HEK293 (cell line): ENCODE data around the gene CKB.
"Not testable (repeated sequence)": the region's sequence is repeated elsewhere in the genome, so short reads cannot be mapped to it uniquely, and the experiment has no call there.

Experiments
- CTCF ChIA-PET: fragments of 350-600 bp; formaldehyde crosslinking; extraction: SDS; loops from one replicate; lab custom pipeline; 2021; ENCODE audit warnings: antibody characterized with exemption; lab: Yijun Ruan, JAX
- POLR2A ChIA-PET: fragments of 300-600 bp; formaldehyde crosslinking; extraction: SDS; loops from one replicate; lab custom pipeline; 2020; ENCODE audit warnings: antibody characterized with exemption, inconsistent platforms; lab: Yijun Ruan, JAX
- H3K27ac ChIP-seq: fragments of 200-500 bp; sonication (Bioruptor generic); 2 replicates; pipeline ENCODE4 v1.5.1; 2014; ENCODE audit warnings: low read depth, low read length, control low read depth, inconsistent platforms; ENCODE audit errors: extremely low read depth
- H3K36me3 ChIP-seq, 2 experiments: fragments of 200-500 bp in 1 of 2; sonication (Bioruptor generic) in 1 of 2; 1 replicate in 1 of 2; 2 replicates in 1 of 2; pipeline ENCODE4 v1.5.1; 2014 to 2017; ENCODE audit warnings: inconsistent platforms in 2 of 2, low read length in 2 of 2; ENCODE audit not compliant: control insufficient read depth in 2 of 2, insufficient read depth in 1 of 2
- H3K4me1 ChIP-seq: fragments of 200-500 bp; sonication (Bioruptor generic); 2 replicates; pipeline ENCODE4 v1.5.1; 2014; ENCODE audit warnings: mild to moderate bottlenecking, low read length, inconsistent platforms; ENCODE audit not compliant: control insufficient read depth, insufficient read depth
- H3K4me3 ChIP-seq: 2 replicates; pipeline ENCODE4 v1.5.1; 2011; ENCODE audit warnings: low read depth, mild to moderate bottlenecking, control low read depth, low read length, moderate library complexity
- H3K9me3 ChIP-seq: fragments of 200-500 bp; sonication (Bioruptor generic); 2 replicates; pipeline ENCODE4 v1.5.1; 2014; ENCODE audit warnings: low read depth, low read length, inconsistent platforms; ENCODE audit not compliant: control insufficient read depth, insufficient read depth
- FEZF1 ChIP-seq: fragments of 450-650 bp; formaldehyde crosslinking; IDR thresholded peaks from 2 replicates; pipeline ENCODE4 v1.5.1; 2016; ENCODE audit warnings: missing biosample characterization, missing genetic modification characterization
- GLIS2 ChIP-seq: fragments of 450-650 bp; formaldehyde crosslinking; IDR thresholded peaks from 2 replicates; pipeline ENCODE4 v1.5.1; 2016; ENCODE audit warnings: missing biosample characterization, missing genetic modification characterization
- HIC1 ChIP-seq: fragments of 450-650 bp; formaldehyde crosslinking; IDR thresholded peaks from 2 replicates; pipeline ENCODE4 v1.5.1; 2016; ENCODE audit warnings: missing biosample characterization, missing genetic modification characterization
- HOXC10 ChIP-seq: sonication (generic); formaldehyde crosslinking; IDR thresholded peaks from 2 replicates; pipeline ENCODE4 v1.8.1; 2023; ENCODE audit warnings: mild to moderate bottlenecking, missing genetic modification reagents
- PRDM1 ChIP-seq: fragments of 450-650 bp; formaldehyde crosslinking; IDR thresholded peaks from 2 replicates; pipeline ENCODE4; 2016; ENCODE audit warnings: missing biosample characterization, missing genetic modification characterization
- RBAK ChIP-seq: fragments of 450-650 bp; formaldehyde crosslinking; IDR thresholded peaks from 2 replicates; pipeline ENCODE4 v1.5.1; 2016; ENCODE audit warnings: missing biosample characterization, missing genetic modification characterization
- WT1 ChIP-seq: fragments of 450-650 bp; formaldehyde crosslinking; IDR thresholded peaks from 2 replicates; pipeline ENCODE4 v1.5.1; 2016; ENCODE audit warnings: missing biosample characterization, missing genetic modification characterization
- YY1 ChIP-seq: fragments of 450-650 bp; formaldehyde crosslinking; IDR thresholded peaks from 2 replicates; pipeline ENCODE4 v1.5.1; 2018; ENCODE audit warnings: missing biosample characterization, missing genetic modification characterization
- ZBTB17 ChIP-seq: fragments of 450-650 bp; formaldehyde crosslinking; IDR thresholded peaks from 2 replicates; pipeline ENCODE4 v1.5.1; 2016; ENCODE audit warnings: missing biosample characterization, missing genetic modification characterization
- ZBTB20 ChIP-seq: fragments of 450-650 bp; formaldehyde crosslinking; IDR thresholded peaks from 2 replicates; pipeline ENCODE4 v1.5.1; 2016; ENCODE audit warnings: missing biosample characterization, missing genetic modification characterization
- ZBTB49 ChIP-seq: fragments of 450-650 bp; formaldehyde crosslinking; IDR thresholded peaks from 2 replicates; pipeline ENCODE4 v1.5.1; 2016; ENCODE audit warnings: missing biosample characterization, missing genetic modification characterization, low read depth
- ZNF121 ChIP-seq: fragments of 450-650 bp; formaldehyde crosslinking; IDR thresholded peaks from 2 replicates; pipeline ENCODE4 v1.5.1; 2016; ENCODE audit warnings: missing biosample characterization, missing genetic modification characterization
- ZNF133 ChIP-seq: fragments of 450-650 bp; formaldehyde crosslinking; IDR thresholded peaks from 2 replicates; pipeline ENCODE4 v1.5.1; 2016; ENCODE audit warnings: missing biosample characterization, missing genetic modification characterization
- ZNF16 ChIP-seq: fragments of 450-650 bp; formaldehyde crosslinking; IDR thresholded peaks from 2 replicates; pipeline ENCODE4 v1.5.1; 2016; ENCODE audit warnings: low read depth, missing biosample characterization, missing genetic modification characterization
- ZNF2 ChIP-seq: fragments of 450-650 bp; formaldehyde crosslinking; IDR thresholded peaks from 2 replicates; pipeline ENCODE4 v1.5.1; 2016; ENCODE audit warnings: missing biosample characterization, missing genetic modification characterization
- ZNF366 ChIP-seq: fragments of 450-650 bp; formaldehyde crosslinking; conservative IDR thresholded peaks from 2 replicates; pipeline ENCODE4 v1.5.1; 2016; ENCODE audit warnings: missing biosample characterization, missing genetic modification characterization
- ZNF433 ChIP-seq: fragments of 450-650 bp; formaldehyde crosslinking; IDR thresholded peaks from 2 replicates; pipeline ENCODE4 v1.5.1; 2016; ENCODE audit warnings: missing biosample characterization, missing genetic modification characterization, low read depth
- ZNF600 ChIP-seq: fragments of 450-650 bp; formaldehyde crosslinking; IDR thresholded peaks from 2 replicates; pipeline ENCODE4 v1.5.1; 2016; ENCODE audit warnings: missing biosample characterization, missing genetic modification characterization
- ZNF645 ChIP-seq: fragments of 450-650 bp; formaldehyde crosslinking; IDR thresholded peaks from 2 replicates; pipeline ENCODE4; 2016; ENCODE audit warnings: missing biosample characterization, missing genetic modification characterization
- ZNF677 ChIP-seq: fragments of 450-650 bp; IDR thresholded peaks from 2 replicates; pipeline ENCODE4 v1.5.0; 2018; ENCODE audit warnings: missing biosample characterization, mild to moderate bottlenecking, missing genetic modification characterization, moderate library complexity
- ZNF692 ChIP-seq: fragments of 450-650 bp; formaldehyde crosslinking; IDR thresholded peaks from 2 replicates; pipeline ENCODE4 v1.5.1; 2016; ENCODE audit warnings: missing biosample characterization, missing genetic modification characterization
- ZNF768 ChIP-seq: fragments of 450-650 bp; formaldehyde crosslinking; IDR thresholded peaks from 2 replicates; pipeline ENCODE4 v1.5.1; 2018; ENCODE audit warnings: missing biosample characterization, mild to moderate bottlenecking, missing genetic modification characterization
- ZSCAN30 ChIP-seq: fragments of 450-650 bp; IDR thresholded peaks from 2 replicates; pipeline ENCODE4 v1.5.1; 2018; ENCODE audit warnings: missing biosample characterization, mild to moderate bottlenecking, missing genetic modification characterization, moderate library complexity

CKB gene

GRCh38 chr14:103525430-103526246 lies 3.0 kb upstream of the CKB start:
- Histone ChIP-seq H3K36me3 (peaks cover 0 to 13% of the 10 kb centered on the region in 2 experiments; a peak in 1 of 3 replicates), H3K4me1 (peaks cover 19% of the 10 kb centered on the region), H3K27ac (peak overlapping the region; percentile 17; the same call in 1 of the 2 replicates)
- H3K4me3 ChIP-seq, CTCF ChIA-PET, H3K9me3 ChIP-seq, POLR2A ChIA-PET: not testable (repeated sequence)
- peak; percentile 57; the same call in 1 of the 2 replicates for TF ChIP-seq ZNF2 (tag by site-specific recombination)
- peak; percentile 92 for TF ChIP-seq ZNF600 (tag by site-specific recombination)
- TF ChIP-seq FEZF1 (tag by site-specific recombination): 0 out of 2 replicates have a peak, but pooled peaks have one; percentile 31
- TF ChIP-seq ZNF121 (tag by site-specific recombination): peak; percentile 98
- peak; percentile 49 for TF ChIP-seq YY1
- TF ChIP-seq WT1 (tag by site-specific recombination): 0 out of 2 replicates have a peak, but pooled peaks have one; percentile 51
- 0 out of 2 replicates have a peak, but pooled peaks have one; percentile 31 for TF ChIP-seq ZBTB20 (tag by site-specific recombination)
- peak; percentile 51 for TF ChIP-seq PRDM1 (tag by site-specific recombination)
- 0 out of 2 replicates have a peak, but pooled peaks have one; percentile 22 for TF ChIP-seq ZBTB17 (tag by site-specific recombination)

GRCh38 chr14:103524002-103524935 lies 1.6 kb upstream of the CKB start:
- Histone ChIP-seq H3K4me1 (peaks cover 27% of the 10 kb centered on the region), H3K27ac (0 out of 2 replicates have a peak overlapping the region, but pooled peaks have one; percentile 31), H3K9me3 (no peaks in the 10 kb centered on the region), H3K36me3 (peaks cover 0 to 22% of the 10 kb centered on the region in 2 experiments; a peak in 1 of 3 replicates), H3K4me3 (no peak overlapping the region)
- POLR2A ChIA-PET: no interaction called here
- CTCF ChIA-PET: interaction anchor here (0.6 to 0.7 kb wide), 2 partner anchors 37 to 545 kb away, joined by 3 to 7 read pairs; no protein-coding TSS in a partner anchor
- TF ChIP-seq ZSCAN30 (tag by site-specific recombination) (no peak; the same call in 1 of the 2 replicates), GLIS2 (tag by site-specific recombination) (0 out of 2 replicates have a peak, but pooled peaks have one; percentile 10), RBAK (tag by site-specific recombination) (peak; percentile 96), ZNF366 (tag by site-specific recombination) (no peak), ZNF677 (tag by site-specific recombination) (no peak), ZNF16 (tag by site-specific recombination) (no peak), ZBTB17 (tag by site-specific recombination) (no peak), ZNF768 (tag by site-specific recombination) (no peak), ZNF645 (tag by site-specific recombination) (no peak), ZBTB49 (tag by site-specific recombination) (no peak), HOXC10 (CRISPR knock-in tag) (no peak), ZNF433 (tag by site-specific recombination) (no peak), ZNF692 (tag by site-specific recombination) (no peak), HIC1 (tag by site-specific recombination) (no peak), ZNF133 (tag by site-specific recombination) (no peak)
